Stromal cell of bone marrow (primary cell): ENCODE data around the gene CDHR2.

Experiments used
- DNase-seq: peaks from one replicate; pipeline ENCODE4 v3.0.0-alpha.2; 2012; ENCODE audit warnings: low read depth

CDHR2 gene

GRCh38 chr5:176529741-176530141 lies 19.4 kb upstream of the CDHR2 start:
- DNase-seq = no peak

GRCh38 chr5:176530393-176530982 lies 18.7 kb upstream of the CDHR2 start:
- no peak for DNase-seq

GRCh38 chr5:176530983-176531901 lies 17.9 kb upstream of the CDHR2 start:
- no peak for DNase-seq

- no peak for DNase-seq
Observed at GRCh38 chr5:176531902-176532493, 17.1 kb upstream of the CDHR2 start.

DNA sequence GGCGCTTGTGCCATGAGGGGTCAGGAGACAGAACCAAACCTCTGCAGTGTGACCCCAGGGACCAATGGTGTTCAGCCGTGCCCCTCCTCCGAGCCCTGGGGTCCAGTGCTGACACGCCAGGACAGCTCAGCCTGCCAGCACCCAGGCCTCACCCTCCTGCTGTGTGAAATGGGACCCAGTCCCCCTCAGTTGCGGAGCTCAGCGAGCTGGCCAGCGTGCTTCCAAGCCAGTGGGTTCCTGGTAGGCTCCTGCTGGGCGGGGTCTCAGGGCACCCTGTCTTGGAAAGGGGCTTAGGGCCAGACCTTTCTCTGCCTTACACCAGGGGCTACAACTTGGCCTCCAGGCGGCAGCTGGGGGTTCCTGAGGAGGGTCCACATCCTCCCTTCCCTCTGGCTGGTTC lies 16.3 kb upstream of the CDHR2 start:
- no peak for DNase-seq

- no peak for DNase-seq
Observed at GRCh38 chr5:176533390-176533789, 15.8 kb upstream of the CDHR2 start.

DNA sequence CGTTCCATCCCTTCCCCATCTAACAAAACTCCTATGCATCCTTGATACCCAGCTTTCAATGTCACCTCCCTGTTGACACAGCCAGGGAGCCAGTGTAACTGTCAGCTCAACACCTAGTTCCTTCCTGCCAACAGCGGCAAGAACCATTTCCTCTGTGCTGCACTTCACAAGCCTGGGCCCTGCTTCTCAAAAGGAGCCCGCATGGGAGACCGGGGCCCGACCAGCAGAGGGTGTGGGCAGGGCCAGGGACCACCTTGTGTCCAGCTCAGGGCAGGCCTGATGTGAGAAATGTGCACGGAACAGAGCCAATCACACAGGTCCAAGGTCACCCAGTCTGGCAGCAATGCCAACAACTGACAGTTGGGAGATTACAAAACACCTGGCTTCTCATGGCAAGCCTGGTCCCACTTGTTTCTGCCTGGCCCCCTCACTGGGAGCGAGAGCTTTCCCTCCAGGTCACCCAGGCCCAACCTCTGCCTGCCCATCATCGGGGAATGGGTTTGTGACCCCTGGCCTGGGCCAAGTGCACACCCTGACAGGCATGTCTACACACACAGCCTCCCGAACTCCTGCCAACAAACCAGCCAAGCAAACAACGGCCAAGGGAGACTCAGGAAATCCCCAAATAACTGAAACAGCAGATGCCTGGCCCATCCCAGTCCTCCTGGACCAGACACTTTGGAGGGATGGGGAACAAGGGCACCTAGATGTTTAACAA lies 15.1 kb upstream of the CDHR2 start:
- no peak for DNase-seq

DNA sequence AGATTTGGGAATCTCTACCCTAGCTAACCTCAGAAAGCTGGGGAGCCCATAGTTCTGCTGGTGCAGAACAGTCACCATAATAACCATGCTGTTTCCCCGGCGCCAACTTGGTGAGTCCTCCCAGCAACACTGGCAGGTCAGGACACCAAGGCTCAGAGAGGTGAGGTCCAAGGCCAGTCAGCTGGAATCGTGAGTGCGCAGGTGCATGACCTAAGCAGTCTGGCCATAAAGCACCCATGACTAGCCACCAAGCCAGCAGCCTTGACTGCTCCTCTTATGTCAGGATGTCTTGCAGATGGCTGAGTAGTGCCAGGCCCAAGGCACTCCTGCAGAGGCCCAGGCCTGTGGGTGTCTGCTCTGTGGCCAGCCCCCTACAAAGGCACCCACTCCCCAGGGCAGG lies 14.5 kb upstream of the CDHR2 start:
- DNase-seq = no peak

GRCh38 chr5:176535101-176535663 lies 14.0 kb upstream of the CDHR2 start:
- DNase-seq = no peak

GRCh38 chr5:176535664-176536131 lies 13.4 kb upstream of the CDHR2 start:
- no peak for DNase-seq

- DNase-seq = peak; percentile 61
Observed at GRCh38 chr5:176536132-176536901, 12.8 kb upstream of the CDHR2 start.

DNA sequence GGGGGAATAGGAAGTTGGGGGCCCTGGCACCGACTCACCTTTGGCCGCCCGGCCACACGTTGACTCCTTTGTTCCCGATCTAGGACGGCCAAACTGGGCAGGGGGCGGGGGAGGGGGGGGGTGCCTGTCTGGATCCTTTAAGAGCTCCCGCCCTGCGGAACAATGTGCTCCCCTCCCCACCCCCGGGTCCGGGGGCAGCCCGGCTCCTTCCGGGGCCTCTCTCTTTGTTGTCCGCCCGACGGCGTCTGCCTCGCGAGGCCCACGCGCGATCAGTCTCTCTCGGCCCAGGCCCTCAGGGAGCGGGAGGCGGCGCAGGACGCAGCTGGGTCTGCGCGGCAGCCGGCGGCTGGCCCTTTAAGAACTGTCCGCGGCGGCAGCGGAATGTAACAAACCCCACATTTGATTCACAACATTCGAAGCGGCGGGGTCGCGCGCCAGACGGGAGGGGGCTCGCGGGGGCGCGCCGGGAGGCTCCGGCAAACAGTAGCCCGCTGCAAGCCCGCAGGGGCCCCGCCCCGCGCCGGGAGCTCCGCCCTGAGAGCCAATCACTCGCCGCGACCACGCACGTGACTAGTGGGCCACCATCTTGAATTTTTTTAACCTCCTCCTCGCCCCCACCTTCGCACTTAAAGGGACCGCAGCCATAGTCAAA lies 12.1 kb upstream of the CDHR2 start, which contains the start of gene RNF44:
Gene RNF44, minus strand, starts transcription at position 501 of the 652 bp plus-strand sequence. CDS start 4,930 bp downstream, outside the sequence.
- DNase-seq = peak; percentile 95

GRCh38 chr5:176537554-176538229 lies 11.4 kb upstream of the CDHR2 start:
- DNase-seq = peak; percentile 99

DNA sequence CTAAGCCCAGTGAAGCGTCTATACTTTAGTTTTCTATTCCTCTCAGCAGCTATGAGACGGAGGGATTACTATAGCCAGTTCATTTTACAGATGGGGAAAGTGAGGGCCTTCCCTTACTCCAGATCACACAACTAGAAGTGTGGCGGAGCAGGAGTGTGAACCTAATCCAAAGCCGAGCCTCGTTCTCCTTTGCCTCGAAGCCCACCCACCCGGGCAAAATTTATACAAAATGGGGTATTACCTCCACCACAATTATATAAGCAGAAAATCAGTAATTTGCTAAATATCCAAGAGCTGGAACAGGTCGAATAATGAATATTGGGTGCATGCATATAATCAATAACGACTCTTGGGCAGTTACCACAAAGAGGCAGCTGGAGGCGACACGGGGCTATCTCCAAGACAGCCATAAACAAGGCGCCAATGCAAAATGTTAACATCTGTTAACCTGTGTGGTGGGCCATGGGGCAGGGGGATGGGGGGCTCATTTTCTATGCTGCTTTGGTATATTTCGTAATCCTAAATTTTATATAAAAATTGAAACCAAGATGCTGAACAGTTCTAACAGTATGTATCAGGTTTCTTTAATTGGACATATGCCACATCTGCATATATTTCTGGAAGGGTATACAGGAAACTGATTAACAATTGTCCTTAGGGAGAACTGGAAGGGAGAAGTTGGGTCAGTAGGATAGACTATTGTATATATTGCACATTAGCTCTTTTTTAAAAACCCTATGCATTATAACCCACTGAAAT lies 10.7 kb upstream of the CDHR2 start:
- no peak for DNase-seq

GRCh38 chr5:176538989-176539384 lies 10.2 kb upstream of the CDHR2 start:
- no peak for DNase-seq

GRCh38 chr5:176540476-176540899 lies 8.7 kb upstream of the CDHR2 start:
- no peak for DNase-seq

DNA sequence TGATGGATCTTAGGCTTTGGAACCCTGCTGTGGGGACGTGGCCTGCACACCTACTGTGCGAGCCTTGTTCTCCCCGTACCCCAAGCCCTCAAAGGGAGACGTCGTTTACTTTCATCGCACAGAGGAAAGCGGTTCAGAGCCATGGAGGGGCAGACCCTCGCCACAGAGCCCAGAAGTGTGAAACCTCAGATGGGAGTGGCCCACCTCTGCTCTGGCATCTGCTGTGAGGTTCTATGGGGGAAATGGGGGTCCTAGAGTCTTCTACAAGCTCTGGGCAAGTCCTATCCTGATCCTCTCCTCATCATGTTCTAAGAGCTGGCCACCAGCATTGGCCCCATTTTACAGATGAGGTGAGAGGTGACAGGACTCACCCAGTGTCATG lies 8.2 kb upstream of the CDHR2 start:
- no peak for DNase-seq

GRCh38 chr5:176541338-176542134 lies 7.6 kb upstream of the CDHR2 start:
- DNase-seq = no peak
